LNCAP (cell line): ENCODE results near the gene TAOK1.

Experiments used
- CTCF ChIP-seq: fragments of 450-650 bp; IDR thresholded peaks from 2 replicates; pipeline ENCODE4 v1.5.1; 2017; ENCODE audit warnings: mild to moderate bottlenecking

Gene TAOK1

GRCh38 chr17:29400818-29401217 lies 10.7 kb downstream of the TAOK1 start:
- no peak for TF ChIP-seq CTCF

GRCh38 chr17:29401258-29401657 lies 11.1 kb downstream of the TAOK1 start:
- no peak for TF ChIP-seq CTCF

- no peak for TF ChIP-seq CTCF
Observed at GRCh38 chr17:29407856-29408255, 17.7 kb downstream of the TAOK1 start.

- TF ChIP-seq CTCF: no peak
Observed at GRCh38 chr17:29409963-29410362, 19.8 kb downstream of the TAOK1 start.

- TF ChIP-seq CTCF: no peak
Observed at GRCh38 chr17:29412780-29413565, 22.8 kb downstream of the TAOK1 start.

GRCh38 chr17:29420128-29420527 lies 30.0 kb downstream of the TAOK1 start:
- TF ChIP-seq CTCF: no peak

- TF ChIP-seq CTCF: no peak
Observed at GRCh38 chr17:29430275-29430674, 40.1 kb downstream of the TAOK1 start.

- TF ChIP-seq CTCF: no peak
Observed at GRCh38 chr17:29433541-29433940, 43.4 kb downstream of the TAOK1 start.
